ENCODE results near the gene BMP5.

GRCh38 chr6:55882718-55883569 is 7.6 kb upstream of the BMP5 start:
- TF ChIP-seq CTCF (IDR thresholded peaks at IDR 0.05) (no peak), POLR2A (IDR thresholded peaks at IDR 0.05) (no peak)
